ENCODE measurements around the gene STXBP1.

Gene STXBP1

GRCh38 chr9:127735530-127736185, 123.6 kb downstream of the STXBP1 start:
- no peak for DNase-seq (ENCODE audit: low read depth)

GRCh38 chr9:127738666-127739065, 126.6 kb downstream of the STXBP1 start:
- no peak for DNase-seq (ENCODE audit: low read depth)

GRCh38 chr9:127739614-127740330, 127.7 kb downstream of the STXBP1 start:
- DNase-seq (ENCODE audit: low read depth), result no peak

GRCh38 chr9:127741831-127742434, 129.9 kb downstream of the STXBP1 start:
- DNase-seq (ENCODE audit: low read depth), result peak; percentile 68
